BLaER1 (cell line): ENCODE measurements around the gene MAGEA9.
A peak's percentile ranks its signal among the peaks of the same experiment; 100 is the strongest.
"Not testable (repeated sequence)": the region's sequence is repeated elsewhere in the genome, so short reads cannot be mapped to it uniquely, and the experiment has no call there.

ENCODE experiments used
- H3K27ac ChIP-seq: shearing (Covaris generic); formaldehyde crosslinking; 2 replicates; pipeline ENCODE4 v1.8.1; 2022
- H3K27me3 ChIP-seq: shearing (Covaris generic); formaldehyde crosslinking; 2 replicates; pipeline ENCODE4 v1.8.1; 2022
- H3K36me3 ChIP-seq: shearing (Covaris generic); formaldehyde crosslinking; 2 replicates; pipeline ENCODE4 v1.8.1; 2022
- H3K4me1 ChIP-seq: shearing (Covaris generic); formaldehyde crosslinking; 2 replicates; pipeline ENCODE4 v1.8.1; 2022
- H3K4me2 ChIP-seq: shearing (Covaris generic); formaldehyde crosslinking; 2 replicates; pipeline ENCODE4 v1.8.1; 2022
- H3K4me3 ChIP-seq: shearing (Covaris generic); formaldehyde crosslinking; 2 replicates; pipeline ENCODE4 v1.8.1; 2022
- H3K9ac ChIP-seq: shearing (Covaris generic); formaldehyde crosslinking; 2 replicates; pipeline ENCODE4 v1.8.1; 2022
- H3K9me3 ChIP-seq: shearing (Covaris generic); formaldehyde crosslinking; 2 replicates; pipeline ENCODE4 v1.8.1; 2022
- H4K20me1 ChIP-seq: shearing (Covaris generic); formaldehyde crosslinking; 2 replicates; pipeline ENCODE4 v1.8.1; 2022
- Cebpa-rat ChIP-seq: shearing (Covaris generic); IDR thresholded peaks from 2 replicates; pipeline ENCODE4 v1.8.1; 2022

The MAGEA9 gene

DNA sequence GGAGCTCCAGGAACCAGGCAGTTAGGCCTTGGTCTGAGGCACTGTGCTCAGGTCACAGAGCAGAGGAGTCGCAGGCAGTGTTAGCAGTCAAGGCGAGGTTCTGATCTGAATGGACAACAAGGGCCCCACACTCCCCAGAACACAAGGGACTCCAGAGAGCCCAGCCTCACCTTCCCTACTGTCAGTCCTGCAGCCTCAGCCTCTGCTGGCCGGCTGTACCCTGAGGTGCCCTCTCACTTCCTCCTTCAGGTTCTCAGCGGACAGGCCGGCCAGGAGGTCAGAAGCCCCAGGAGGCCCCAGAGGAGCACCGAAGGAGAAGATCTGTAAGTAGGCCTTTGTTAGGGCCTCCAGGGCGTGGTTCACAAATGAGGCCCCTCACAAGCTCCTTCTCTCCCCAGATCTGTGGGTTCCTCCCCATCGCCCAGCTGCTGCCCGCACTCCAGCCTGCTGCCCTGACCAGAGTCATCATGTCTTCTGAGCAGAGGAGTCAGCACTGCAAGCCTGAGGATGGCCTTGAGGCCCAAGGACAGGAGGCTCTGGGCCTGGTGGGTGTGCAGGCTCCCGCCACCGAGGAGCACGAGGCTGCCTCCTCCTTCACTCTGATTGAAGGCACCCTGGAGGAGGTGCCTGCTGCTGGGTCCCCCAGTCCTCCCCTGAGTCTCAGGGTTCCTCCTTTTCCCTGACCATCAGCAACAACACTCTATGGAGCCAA lies 26.2 kb downstream of the MAGEA9 start:
- Histone ChIP-seq H3K27ac (no peak overlapping the region), H3K4me3 (no peak overlapping the region), H3K36me3 (no peaks in the 10 kb centered on the region), H3K9ac (no peak overlapping the region), H3K4me1 (no peaks in the 10 kb centered on the region), H4K20me1 (no peaks in the 10 kb centered on the region), H3K4me2 (no peak overlapping the region), H3K9me3 (no peaks in the 10 kb centered on the region), H3K27me3 (no peaks in the 10 kb centered on the region)
- no peak for TF ChIP-seq Cebpa-rat

GRCh38 chrX:149818652-149819051 lies 36.9 kb downstream of the MAGEA9 start:
- TF ChIP-seq Cebpa-rat: no peak
- no peak overlapping the region for H3K27ac ChIP-seq
- peaks cover 7% of the 10 kb centered on the region; the same call in 1 of the 2 replicates for H3K9me3 ChIP-seq
- H3K27me3 ChIP-seq: no peaks in the 10 kb centered on the region
- H3K4me3 ChIP-seq: no peak overlapping the region
- H3K9ac ChIP-seq: no peak overlapping the region
- H4K20me1 ChIP-seq: no peaks in the 10 kb centered on the region
- H3K36me3 ChIP-seq: no peaks in the 10 kb centered on the region
- no peaks in the 10 kb centered on the region for H3K4me1 ChIP-seq
- no peak overlapping the region for H3K4me2 ChIP-seq

GRCh38 chrX:149819371-149819770 lies 37.6 kb downstream of the MAGEA9 start:
- TF ChIP-seq Cebpa-rat: no peak
- H3K9ac ChIP-seq: no peak overlapping the region
- H4K20me1 ChIP-seq: no peaks in the 10 kb centered on the region
- H3K4me1 ChIP-seq: no peaks in the 10 kb centered on the region
- H3K27ac ChIP-seq: no peak overlapping the region
- H3K4me2 ChIP-seq: no peak overlapping the region
- no peaks in the 10 kb centered on the region for H3K36me3 ChIP-seq
- no peak overlapping the region for H3K4me3 ChIP-seq
- H3K27me3 ChIP-seq: no peaks in the 10 kb centered on the region
- H3K9me3 ChIP-seq: peaks cover 7% of the 10 kb centered on the region; the same call in 1 of the 2 replicates

DNA sequence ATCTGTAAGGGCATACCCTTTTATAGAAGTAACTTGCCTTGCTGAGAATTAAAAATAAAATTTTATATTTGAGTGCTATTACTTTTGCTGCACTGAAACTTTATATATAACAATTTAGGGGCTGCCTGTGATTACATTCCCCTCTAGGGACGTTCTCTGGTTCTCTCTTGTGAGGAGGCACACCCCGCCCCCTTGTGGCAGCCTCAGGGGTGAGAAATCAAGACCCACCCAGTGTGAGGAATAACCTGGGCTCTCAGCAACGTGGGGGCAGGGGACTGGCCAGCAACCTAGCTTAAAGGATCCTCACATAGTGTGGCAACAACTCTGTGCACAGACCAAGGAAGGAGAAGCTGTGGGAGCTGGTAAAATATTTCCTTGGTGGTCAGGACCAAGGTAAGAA lies 43.7 kb downstream of the MAGEA9 start:
- TF ChIP-seq Cebpa-rat: no peak
- no peak overlapping the region for H3K4me3 ChIP-seq
- no peak overlapping the region for H3K4me2 ChIP-seq
- peaks cover 10% of the 10 kb centered on the region for H3K4me1 ChIP-seq
- no peak overlapping the region for H3K9ac ChIP-seq
- no peaks in the 10 kb centered on the region for H3K36me3 ChIP-seq
- no peaks in the 10 kb centered on the region for H3K9me3 ChIP-seq
- H3K27ac ChIP-seq: no peak overlapping the region
- no peaks in the 10 kb centered on the region for H4K20me1 ChIP-seq
- peaks cover 15% of the 10 kb centered on the region for H3K27me3 ChIP-seq

GRCh38 chrX:149827254-149827653 lies 45.5 kb downstream of the MAGEA9 start:
- no peak overlapping the region for H3K4me2 ChIP-seq
- no peak overlapping the region for H3K27ac ChIP-seq
- peaks cover 10% of the 10 kb centered on the region for H3K4me1 ChIP-seq
- no peaks in the 10 kb centered on the region for H3K36me3 ChIP-seq
- H3K9ac ChIP-seq: no peak overlapping the region
- H3K4me3 ChIP-seq: no peak overlapping the region
- H3K9me3 ChIP-seq: no peaks in the 10 kb centered on the region
- H3K27me3 ChIP-seq: peaks cover 24% of the 10 kb centered on the region
- no peaks in the 10 kb centered on the region for H4K20me1 ChIP-seq
- TF ChIP-seq Cebpa-rat: no peak

GRCh38 chrX:149829751-149830191 lies 48.0 kb downstream of the MAGEA9 start:
- peak overlapping the region; percentile 47 for H3K4me2 ChIP-seq
- no peaks in the 10 kb centered on the region for H3K9me3 ChIP-seq
- H3K27me3 ChIP-seq: peaks cover 24% of the 10 kb centered on the region
- peaks cover 10% of the 10 kb centered on the region for H3K4me1 ChIP-seq
- no peak overlapping the region for H3K27ac ChIP-seq
- H3K36me3 ChIP-seq: no peaks in the 10 kb centered on the region
- H3K9ac ChIP-seq: no peak overlapping the region
- no peaks in the 10 kb centered on the region for H4K20me1 ChIP-seq
- TF ChIP-seq Cebpa-rat: no peak
- H3K4me3 ChIP-seq: no peak overlapping the region

DNA sequence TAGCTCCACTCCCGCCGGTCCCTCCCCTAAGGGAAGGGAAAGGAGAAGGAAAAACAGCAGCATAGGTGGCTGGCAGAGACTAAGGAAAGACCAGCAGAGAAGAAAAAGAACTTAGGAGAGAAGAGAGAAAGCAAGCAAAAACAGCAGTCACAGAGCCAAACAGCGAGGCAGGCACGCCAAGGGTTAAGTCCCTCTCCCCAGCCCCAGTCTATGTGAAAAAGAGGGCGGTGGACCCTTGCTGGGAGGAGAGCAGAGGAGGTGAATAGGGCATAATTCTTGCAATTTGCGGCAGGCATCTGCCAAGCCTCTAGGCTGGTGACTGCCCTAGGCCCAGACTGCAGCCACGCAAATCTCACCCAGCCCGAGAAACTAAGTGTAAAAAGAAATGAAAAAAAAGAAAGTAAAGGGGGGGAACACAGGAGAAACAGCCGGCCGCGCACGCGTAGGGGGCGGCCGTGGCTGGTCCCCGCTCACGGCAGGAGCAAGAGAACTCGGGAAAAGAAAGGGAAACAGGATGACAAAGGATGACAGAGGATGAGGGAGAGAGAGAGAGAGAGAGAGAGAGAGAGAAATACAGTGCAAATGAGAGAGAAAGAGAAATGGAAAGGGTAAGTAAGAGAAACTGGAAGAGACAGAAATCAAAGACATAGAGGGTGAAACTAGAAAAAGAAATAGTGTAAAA lies 48.6 kb downstream of the MAGEA9 start:
- Histone ChIP-seq H3K9ac (no peak overlapping the region), H3K9me3 (no peaks in the 10 kb centered on the region)

DNA sequence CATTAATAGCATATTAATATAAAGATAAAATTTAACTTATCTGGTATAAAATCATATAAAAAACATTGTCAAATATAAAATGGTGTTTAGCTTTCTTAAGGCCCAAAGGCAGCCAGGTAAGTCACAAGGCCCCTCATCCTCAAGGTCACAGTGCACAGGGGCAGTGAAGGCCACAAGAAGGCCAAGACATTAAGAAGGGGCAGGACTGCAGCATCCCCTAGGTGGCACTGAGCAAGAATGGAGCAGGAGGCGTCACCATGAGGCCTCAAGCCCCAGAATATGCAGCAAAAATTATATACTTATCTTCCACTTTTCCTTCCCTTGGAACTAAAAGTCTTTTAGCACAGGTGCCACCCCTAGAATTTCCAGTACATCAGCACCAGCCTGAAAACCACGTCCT lies 49.7 kb downstream of the MAGEA9 start:
- no peaks in the 10 kb centered on the region for H3K9me3 ChIP-seq

More for the DNA sequence above, 48.6 kb downstream of the MAGEA9 start:
- H3K4me2 ChIP-seq: peak overlapping the region; percentile 47
- 0 out of 2 replicates have a peak overlapping the region, but pooled peaks have one; percentile 15 for H3K4me3 ChIP-seq
- H3K36me3 ChIP-seq: no peaks in the 10 kb centered on the region
- H4K20me1 ChIP-seq: no peaks in the 10 kb centered on the region
- H3K27me3 ChIP-seq: peaks cover 24% of the 10 kb centered on the region
- no peak overlapping the region for H3K27ac ChIP-seq
- TF ChIP-seq Cebpa-rat: no peak
- H3K4me1 ChIP-seq: peaks cover 10% of the 10 kb centered on the region

GRCh38 chrX:149836728-149837127 lies 55.0 kb downstream of the MAGEA9 start:
- H3K9me3 ChIP-seq, H3K27me3 ChIP-seq, H3K27ac ChIP-seq, H3K4me1 ChIP-seq, H3K9ac ChIP-seq, H4K20me1 ChIP-seq, H3K36me3 ChIP-seq, H3K4me3 ChIP-seq, H3K4me2 ChIP-seq: not testable (repeated sequence)

More for the DNA sequence above, 49.7 kb downstream of the MAGEA9 start:
- no peaks in the 10 kb centered on the region for H3K36me3 ChIP-seq
- H3K27ac ChIP-seq: no peak overlapping the region
- H3K27me3 ChIP-seq: peaks cover 24% of the 10 kb centered on the region
- peaks cover 10% of the 10 kb centered on the region for H3K4me1 ChIP-seq
- no peak for TF ChIP-seq Cebpa-rat
- H3K9ac ChIP-seq: no peak overlapping the region
- H4K20me1 ChIP-seq: no peaks in the 10 kb centered on the region
- H3K4me3 ChIP-seq: no peak overlapping the region
- no peak overlapping the region for H3K4me2 ChIP-seq

DNA sequence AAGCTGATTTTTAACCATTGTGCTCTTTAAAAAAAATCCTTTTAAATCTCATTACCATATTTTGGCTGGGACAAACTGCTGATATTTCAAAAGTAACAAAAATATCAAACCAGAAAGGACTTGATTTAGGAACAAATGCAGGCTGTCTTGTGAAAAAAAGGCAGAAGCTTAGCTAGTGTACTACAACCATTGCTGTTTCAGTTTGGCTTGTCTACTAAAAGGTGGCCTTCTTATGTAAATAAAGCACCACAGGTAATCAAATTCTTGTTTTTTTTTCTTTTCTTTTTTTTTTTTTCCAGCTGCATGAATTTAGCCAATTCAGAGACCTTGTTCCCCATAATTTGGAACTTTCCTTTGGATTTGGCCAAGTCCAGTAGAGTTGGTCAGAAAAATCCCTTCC lies 55.4 kb downstream of the MAGEA9 start:
- Histone ChIP-seq H3K27ac (no peak overlapping the region), H3K4me2 (no peak overlapping the region), H3K9me3 (no peaks in the 10 kb centered on the region), H3K9ac (no peak overlapping the region), H3K4me1 (no peaks in the 10 kb centered on the region), H3K4me3 (no peak overlapping the region), H3K36me3 (no peaks in the 10 kb centered on the region), H4K20me1 (no peaks in the 10 kb centered on the region), H3K27me3 (no peaks in the 10 kb centered on the region)
- TF ChIP-seq Cebpa-rat: no peak
